GM21360 (cell line): ENCODE results near the gene MAML3.
"Not testable (repeated sequence)": the region's sequence is repeated elsewhere in the genome, so short reads cannot be mapped to it uniquely, and the experiment has no call there.

Experiments
- ATAC-seq: cut with Tn5 transposase; IDR thresholded peaks from one replicate; pipeline ENCODE4 v1.9.1; 2021; ENCODE audit warnings: mild to moderate bottlenecking, moderate library complexity; ENCODE audit not compliant: unreplicated experiment

MAML3 gene

GRCh38 chr4:139710073-139710472 lies 443.9 kb downstream of the MAML3 start:
- ATAC-seq, result no peak

DNA sequence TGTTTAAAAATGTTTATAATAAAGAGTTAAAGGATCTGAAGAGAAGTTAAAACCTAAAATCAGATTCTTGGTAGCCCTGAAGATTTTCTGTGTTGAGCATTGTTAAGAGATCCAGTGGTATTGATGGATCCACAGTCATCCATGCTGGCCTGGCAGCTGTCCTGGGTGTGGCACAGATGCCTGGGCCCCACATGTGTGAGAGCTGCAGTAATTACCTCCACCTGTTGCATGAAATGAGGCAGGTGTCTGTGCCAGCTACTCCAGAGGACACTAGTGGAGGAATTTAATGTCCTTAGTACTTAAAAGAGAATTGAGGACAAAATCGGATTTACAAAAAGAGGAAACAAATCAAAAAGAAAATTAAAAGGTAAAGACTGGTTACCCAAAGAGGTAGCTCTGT lies 444.3 kb downstream of the MAML3 start:
- no peak for ATAC-seq

DNA sequence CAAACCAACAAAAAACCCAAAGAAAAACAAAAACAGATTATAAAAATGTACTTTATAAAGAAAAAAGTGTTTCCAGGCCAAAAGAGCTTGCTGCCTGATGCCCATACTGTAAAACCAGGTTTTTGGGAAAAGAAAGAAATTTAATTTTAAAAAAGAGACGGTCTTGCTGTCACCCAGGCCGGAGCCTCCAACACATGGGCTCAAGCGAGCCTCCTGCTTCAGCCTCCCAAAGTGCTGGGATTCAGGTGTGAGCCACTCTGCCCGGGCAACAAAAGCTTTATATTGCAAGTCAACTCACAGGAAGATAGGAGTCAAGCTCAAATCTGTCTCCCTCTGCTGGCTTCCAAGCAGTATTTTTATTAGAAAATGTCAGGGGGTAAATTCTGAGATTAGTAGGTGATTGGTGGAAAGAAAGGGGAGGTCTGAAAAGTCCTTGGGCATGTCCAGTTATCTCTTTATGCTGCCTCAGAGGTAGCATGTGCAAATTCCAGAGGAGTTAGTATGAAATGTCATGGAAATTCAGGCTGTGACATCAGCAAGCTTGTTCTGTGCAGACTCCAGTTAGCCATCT lies 449.0 kb downstream of the MAML3 start:
- ATAC-seq, result no peak

GRCh38 chr4:139700568-139700967 lies 453.4 kb downstream of the MAML3 start:
- ATAC-seq, result no peak

DNA sequence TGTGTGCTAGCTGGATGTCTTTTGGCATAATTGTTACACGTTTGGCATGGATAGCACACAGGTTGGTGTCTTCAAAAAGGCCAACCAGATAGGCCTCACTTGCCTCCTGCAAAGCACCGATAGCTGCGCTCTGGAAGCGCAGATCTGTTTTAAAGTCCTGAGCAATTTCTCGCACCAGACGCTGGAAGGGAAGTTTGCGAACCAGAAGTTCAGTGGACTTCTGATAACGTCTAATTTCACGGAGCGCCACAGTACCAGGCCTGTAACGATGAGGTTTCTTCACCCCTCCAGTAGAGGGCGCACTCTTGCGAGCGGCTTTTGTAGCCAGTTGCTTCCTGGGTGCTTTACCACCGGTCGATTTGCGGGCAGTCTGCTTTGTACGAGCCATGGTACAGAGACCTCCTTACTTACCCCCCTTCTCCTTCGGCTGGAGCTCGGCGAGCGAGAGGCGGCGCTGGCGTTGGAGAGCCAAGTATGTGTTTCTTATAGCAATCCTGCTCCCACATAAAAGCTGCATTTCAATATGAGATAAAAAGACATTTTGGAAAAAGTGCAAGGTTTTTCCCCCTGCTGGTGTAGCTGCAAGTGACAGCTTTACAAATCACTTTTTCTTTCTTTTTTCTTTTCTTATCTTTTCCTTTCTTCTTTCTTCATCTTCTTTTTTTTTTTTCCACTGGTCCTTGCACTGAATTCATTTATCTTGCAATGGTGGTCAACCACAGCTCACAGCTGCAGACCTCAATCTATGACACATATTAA lies 455.6 kb downstream of the MAML3 start:
- ATAC-seq, result not testable (repeated sequence)

- ATAC-seq, result no peak
Observed at GRCh38 chr4:139696491-139696890, 457.5 kb downstream of the MAML3 start.

DNA sequence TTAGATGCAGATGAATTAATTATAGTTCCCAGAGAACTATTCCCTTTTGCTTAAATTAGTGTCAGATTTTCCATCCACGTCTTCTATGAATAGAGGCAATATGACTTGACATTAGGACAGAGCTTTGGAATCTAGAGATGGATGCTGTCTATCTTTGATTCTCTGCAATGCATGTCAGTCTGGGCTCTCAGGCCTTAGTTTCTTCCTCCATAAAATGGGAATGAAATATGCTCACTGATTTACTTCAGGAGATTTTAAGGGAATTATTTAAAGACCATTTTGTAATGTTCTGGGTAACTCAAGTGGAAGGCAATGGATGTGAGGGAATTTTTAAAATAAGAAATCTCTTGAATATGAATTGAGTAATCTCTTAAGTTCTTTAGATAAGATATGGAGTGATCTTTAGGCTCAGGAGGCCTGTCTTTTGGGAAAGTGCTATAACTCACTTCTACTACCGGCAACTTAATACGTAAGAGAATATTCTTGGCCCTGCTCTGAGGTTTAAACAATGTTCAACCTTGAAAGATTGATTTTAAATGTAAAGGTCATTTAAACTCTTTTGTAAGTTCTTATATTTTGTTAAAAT lies 459.4 kb downstream of the MAML3 start:
- no peak for ATAC-seq

GRCh38 chr4:139692309-139693012 lies 461.5 kb downstream of the MAML3 start:
- no peak for ATAC-seq

GRCh38 chr4:139690419-139690818 lies 463.6 kb downstream of the MAML3 start:
- ATAC-seq, result no peak

DNA sequence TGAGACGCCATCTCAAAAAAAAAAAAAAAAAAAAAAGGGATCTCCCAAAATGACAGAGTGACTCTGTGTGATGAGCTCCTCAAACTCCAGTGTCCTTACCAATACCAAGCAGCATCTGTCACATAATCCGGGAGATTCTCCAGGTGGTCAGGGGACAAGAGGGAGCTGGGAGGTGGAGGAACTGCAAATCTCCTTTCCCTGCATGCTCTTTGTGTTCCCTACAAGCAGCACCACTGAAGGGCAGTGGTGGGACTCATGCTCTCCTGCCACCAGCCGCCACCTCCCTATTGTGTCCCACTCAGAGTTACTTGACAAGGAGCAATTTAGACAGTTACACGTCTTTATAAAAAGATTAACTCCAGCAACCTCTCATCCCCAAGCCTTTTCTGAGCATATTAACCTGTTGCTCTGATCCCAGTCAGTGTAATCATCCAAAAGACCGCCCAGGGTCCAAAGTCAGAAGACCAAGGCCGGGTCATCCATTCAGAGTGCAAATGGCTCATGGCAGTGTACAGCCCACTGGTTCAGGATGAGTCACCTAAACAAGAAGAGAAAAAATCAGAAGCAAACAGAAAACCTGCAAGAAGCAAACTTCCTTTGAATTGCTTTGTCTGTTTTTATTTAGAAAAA lies 464.8 kb downstream of the MAML3 start:
- ATAC-seq, result no peak

- ATAC-seq, result no peak
Observed at GRCh38 chr4:139686988-139687387, 467.0 kb downstream of the MAML3 start.

DNA sequence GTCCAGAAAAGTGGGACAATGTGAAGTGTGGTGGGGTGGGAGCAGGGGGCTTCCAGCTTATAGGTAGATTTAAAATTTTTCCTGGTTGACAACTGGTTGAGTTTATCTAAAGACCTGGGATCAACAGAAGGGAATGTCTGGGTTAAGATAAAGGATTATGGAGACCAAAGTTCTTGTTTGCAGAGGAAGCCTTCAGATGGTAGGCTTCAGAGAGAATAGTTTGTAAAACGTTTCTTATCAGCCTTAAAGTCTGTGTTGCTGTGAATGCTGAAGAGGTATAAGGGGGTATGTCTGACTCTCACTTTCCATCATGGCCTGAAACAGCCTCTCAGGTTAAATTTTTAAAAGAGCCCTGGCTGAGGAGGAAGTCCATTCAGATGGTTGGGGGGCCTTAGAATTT lies 467.9 kb downstream of the MAML3 start:
- no peak for ATAC-seq

GRCh38 chr4:139685180-139685579 lies 468.8 kb downstream of the MAML3 start:
- ATAC-seq, result no peak

DNA sequence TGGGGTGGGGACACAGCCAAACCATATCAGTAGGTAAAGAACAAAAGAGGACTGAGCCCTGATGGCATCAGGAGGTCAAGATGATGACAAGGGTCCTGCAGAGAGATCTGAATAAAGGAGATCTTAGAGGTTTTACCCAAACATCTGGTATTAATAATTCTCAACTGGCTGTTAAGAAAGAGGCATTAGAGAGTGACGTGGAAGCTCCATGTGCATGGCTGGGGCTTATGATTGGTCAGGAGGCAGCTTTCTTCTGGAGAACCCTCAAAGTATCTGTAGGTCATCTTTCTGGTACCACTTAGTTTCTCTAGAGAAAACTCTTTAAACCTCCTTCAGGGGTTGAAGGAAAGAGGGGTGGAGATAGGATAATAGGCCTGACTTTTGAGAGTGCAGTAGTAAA lies 469.6 kb downstream of the MAML3 start:
- ATAC-seq, result no peak

DNA sequence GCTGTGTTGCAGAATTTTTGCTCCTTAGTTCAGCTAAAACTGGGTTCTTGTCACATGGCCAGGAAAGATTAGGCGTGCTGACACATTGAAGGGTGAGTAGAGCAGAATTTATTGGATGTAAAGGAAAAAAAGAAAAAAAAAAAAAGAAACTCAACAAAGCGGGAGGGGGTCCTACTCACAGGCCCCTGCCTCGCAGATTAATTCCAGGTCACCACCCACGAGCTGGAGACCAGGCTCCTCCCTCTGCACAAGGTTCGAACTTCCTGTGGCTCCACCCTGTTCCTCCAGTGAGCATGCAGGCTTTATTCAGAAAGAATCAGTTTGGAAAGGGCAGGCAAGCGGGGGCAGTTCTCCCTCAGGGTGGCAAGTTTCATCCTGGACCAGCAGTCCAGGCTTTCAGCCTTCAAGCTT lies 471.2 kb downstream of the MAML3 start:
- no peak for ATAC-seq

- no peak for ATAC-seq
Observed at GRCh38 chr4:139682309-139682708, 471.7 kb downstream of the MAML3 start.

GRCh38 chr4:139676913-139677585 lies 476.9 kb downstream of the MAML3 start:
- ATAC-seq, result no peak

GRCh38 chr4:139676365-139676764 lies 477.6 kb downstream of the MAML3 start:
- ATAC-seq, result no peak

- no peak for ATAC-seq
Observed at GRCh38 chr4:139675651-139676050, 478.3 kb downstream of the MAML3 start.

GRCh38 chr4:139674875-139675550 lies 479.0 kb downstream of the MAML3 start:
- ATAC-seq, result no peak
